GDM1 (cell line): ENCODE data around the gene SIAH2.

Experiments
- DNase-seq: peaks from one replicate; lab custom pipeline; 2025; lab: John Stamatoyannopoulos, UW

The SIAH2 gene

DNA sequence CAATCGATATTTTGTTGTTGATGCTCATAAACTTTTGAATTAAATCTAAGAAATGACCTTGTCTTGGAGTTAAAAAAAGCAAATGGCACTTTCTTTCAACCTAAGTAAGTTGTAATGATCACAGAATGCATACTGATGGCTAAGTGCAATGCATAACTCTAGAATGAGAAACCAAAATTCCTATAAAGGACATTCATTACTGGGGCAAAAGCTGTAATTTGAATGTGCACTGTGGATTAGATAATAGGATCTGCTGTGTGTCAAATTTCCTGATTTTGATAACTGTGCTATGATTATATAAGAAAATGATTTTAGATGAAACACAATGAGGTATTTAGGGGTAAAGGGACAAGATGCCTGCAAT is 14.3 kb downstream of the SIAH2 start:
- no peak for DNase-seq

GRCh38 chr3:150747886-150748683 is 14.9 kb downstream of the SIAH2 start:
- no peak for DNase-seq

DNA sequence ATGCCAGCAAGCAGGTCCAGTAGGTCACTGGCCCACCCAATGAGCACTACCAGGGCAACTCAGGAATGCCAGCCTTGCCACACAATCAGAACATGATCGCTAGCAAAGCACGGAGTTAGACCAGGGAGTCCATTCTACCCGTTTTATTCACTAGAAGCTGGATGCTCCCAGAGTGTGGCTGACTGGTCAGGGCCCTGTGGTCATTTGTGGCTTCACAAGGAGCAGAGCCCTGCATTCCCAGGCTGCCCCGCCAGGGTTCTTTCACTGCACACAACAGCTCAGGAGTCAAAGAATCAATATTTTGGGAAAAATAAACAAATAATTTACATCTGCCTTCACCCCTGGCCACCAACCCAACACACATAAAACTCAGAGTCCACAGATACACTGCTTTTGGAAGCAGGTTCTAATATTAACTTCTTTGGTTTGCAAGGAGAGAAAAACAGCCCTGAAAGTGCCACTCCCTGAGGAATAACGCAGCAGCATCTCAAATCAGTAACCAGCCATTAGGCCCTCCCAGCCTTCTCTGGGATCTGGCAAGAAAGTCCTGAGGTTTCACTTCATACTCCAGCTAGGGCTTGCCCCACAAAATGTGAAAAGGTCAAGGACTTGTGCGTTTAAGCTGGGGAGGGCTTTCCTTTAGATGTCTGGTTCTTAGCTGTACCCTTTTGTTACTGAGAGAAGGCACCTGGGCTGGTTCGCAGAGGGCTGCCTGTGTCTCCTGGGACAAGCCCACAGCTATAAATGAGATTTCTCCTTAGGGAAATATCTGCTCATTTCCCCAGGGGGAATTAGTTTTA is 16.0 kb downstream of the SIAH2 start:
- DNase-seq = no peak

GRCh38 chr3:150745832-150746231 is 17.1 kb downstream of the SIAH2 start:
- no peak for DNase-seq

DNA sequence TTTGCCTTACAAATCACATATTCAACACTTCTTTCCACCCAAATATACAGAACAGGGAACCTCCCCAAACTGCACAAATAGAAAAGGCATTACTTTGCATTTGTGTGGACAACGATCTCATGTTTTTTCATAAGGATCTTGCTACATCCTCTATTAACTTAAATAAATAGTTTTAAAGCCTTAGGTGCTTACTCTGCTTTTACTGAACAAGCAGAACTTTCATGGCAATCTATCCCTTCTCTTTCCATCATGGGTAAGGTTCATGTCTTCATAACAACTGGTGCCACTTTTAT is 18.1 kb downstream of the SIAH2 start:
- no peak for DNase-seq

GRCh38 chr3:150744041-150744918 is 18.7 kb downstream of the SIAH2 start:
- no peak for DNase-seq

GRCh38 chr3:150743508-150743907 is 19.5 kb downstream of the SIAH2 start:
- DNase-seq = no peak

- DNase-seq = no peak
Observed at GRCh38 chr3:150742679-150743078, 20.3 kb downstream of the SIAH2 start.

GRCh38 chr3:150742141-150742523 is 20.8 kb downstream of the SIAH2 start:
- no peak for DNase-seq

DNA sequence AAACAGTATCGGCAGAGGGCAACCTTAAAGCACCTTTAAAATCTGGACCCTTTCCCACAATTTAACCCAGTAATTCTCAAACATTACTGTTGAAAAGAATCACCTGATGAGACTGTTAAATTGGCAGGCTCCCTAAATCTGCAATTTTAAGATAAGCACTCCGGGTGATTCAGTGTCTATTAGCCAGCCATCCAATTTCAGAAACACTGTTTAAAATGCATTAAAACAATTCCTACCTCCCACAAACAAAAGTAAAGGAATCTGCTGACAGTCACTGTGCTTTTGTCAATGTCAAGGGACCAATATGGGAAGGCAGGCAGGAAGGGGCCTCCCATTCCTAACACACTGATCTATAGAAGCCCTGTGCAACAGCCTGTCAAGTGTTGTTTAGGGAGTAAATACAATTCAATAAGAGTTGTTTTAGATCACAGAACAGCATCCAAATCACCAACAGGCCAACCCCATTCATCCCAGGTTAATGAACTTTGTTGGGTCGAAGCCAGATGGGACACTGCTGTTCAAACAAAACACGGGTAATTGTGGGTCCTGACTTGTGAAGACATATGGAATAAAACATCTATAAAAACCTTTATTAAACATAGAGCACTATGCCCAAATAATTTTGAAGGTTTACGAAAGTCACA is 21.4 kb downstream of the SIAH2 start:
- no peak for DNase-seq

DNA sequence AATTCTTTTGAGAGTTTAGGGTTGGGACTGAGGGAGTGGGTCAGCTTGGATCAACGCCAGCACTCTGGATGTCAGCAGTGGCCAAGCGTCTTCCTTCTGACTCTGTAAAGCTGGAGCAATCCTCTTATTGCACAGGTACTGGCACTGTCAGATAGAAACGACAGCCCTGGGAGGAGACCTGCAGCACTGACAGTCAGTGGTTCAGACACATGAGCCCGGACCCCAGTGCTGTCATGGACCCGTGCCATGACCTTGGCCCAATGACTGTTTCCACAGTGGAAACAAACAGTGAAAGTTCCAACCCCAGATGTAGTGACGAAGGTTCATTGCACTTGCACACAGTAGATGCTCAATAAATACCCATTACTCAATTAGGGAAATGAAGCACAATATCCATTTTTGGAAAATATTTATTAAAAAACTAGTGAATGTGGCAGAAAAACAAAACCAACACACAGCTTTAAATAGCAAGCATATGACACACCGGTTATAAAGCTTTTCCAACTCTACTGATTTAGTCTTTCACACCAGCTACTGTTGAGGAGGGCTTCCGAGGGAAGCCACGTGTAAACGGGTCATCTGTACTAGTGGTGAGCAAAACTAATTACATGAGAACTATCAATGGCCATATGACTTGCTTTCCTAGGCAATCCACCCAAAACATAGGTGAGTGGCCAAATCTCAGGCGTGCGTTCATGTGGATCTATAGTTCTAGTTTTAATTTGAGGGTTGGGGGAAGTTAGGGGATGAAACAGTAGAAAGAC is 22.1 kb downstream of the SIAH2 start:
- no peak for DNase-seq

- no peak for DNase-seq
Observed at GRCh38 chr3:150739877-150740645, 22.9 kb downstream of the SIAH2 start.

DNA sequence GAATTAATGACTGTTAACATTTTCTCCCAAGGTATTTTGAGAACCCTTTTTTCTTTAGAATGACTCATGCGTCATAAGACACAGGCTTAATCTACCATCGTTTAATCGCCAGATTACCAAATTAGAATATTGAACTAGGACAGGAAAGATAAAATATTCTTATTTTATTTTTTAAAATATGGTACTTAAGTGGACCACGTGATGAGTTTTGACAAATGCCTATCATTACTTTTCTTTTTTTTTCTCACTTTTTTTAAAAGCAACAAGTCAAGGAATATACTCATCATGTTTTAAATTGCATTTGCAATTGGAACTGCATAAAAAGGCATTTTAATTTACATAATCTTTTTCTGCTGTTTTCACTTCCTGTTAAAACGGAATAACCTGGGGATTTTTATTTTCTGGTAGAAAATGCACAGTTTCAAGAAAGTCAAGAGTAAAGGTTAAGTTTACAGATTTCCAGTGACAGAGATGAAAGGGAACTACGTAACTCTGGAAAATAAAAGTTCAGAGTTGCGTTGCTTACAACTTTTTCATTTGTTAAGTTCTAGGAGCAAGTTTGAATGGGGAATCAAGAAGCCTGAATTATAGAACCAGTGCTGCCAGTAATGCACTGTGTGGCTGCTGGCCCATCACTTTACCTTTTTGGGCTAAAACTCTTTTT is 23.6 kb downstream of the SIAH2 start:
- no peak for DNase-seq

- DNase-seq = no peak
Observed at GRCh38 chr3:150738688-150739087, 24.3 kb downstream of the SIAH2 start.

GRCh38 chr3:150737874-150738679 is 24.9 kb downstream of the SIAH2 start:
- no peak for DNase-seq

- DNase-seq = no peak
Observed at GRCh38 chr3:150736903-150737832, 25.8 kb downstream of the SIAH2 start.

GRCh38 chr3:150736316-150736719 is 26.7 kb downstream of the SIAH2 start:
- DNase-seq = no peak

- DNase-seq = no peak
Observed at GRCh38 chr3:150734795-150735119, 28.2 kb downstream of the SIAH2 start.
